ENCODE measurements around the gene F12. TPM values are rescaled to one million over a fixed set of nuclear protein-coding genes. Genes with fewer than 3 reads are reported as not detected.
A peak's percentile ranks its signal among the peaks of the same experiment; 100 is the strongest.

The F12 gene
- polyA plus RNA-seq, 3 donors = 1.4 to 5.5 (median 1.5) TPM

DNA sequence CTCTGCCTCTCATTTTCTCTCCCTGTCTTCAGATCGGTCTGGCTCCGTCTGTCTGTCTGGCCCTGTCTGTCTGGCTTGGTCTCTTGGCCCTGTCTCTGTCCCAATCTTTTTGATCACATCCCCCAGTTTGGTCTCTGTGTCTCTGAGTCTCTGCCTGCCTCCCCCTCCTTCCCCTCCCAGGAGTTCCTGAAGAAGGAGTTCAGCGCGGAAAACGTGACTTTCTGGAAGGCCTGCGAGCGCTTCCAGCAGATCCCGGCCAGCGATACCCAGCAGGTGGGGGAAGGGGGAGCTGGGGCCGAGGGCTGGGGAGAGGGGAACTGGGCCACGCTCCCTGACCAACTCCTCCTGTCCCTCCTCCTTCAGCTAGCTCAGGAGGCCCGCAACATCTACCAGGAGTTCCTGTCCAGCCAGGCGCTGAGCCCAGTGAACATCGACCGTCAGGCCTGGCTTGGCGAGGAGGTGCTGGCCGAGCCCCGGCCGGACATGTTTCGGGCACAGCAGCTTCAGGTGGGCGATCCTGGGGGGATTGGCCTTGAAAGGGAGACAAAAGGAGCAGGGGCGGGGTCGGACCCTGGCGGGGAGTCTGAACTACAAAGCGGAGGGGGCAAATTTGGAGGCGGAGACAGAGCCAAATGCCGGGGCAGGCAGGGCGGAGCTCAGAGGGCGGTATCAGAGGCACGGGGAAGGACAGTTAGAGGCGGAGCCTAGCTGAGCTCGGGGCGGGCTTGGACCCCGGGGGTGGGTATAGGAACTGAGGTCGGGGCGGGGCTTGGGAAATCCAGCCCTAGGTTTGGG, 42.6 kb downstream of the F12 start:
- intact Hi-C loops (cut with micrococcal nuclease) = no loop called here
- DNase-seq = no peak
- peaks cover 98% of the 10 kb centered on the region for H4K20me1 ChIP-seq (ENCODE audit: insufficient read depth, low read length)
- H3K4me3 Mint-ChIP-seq = peak overlapping the region in 1 of 2 donors; percentile 48
- H3K9me3 Mint-ChIP-seq = peaks cover 0 to 4% (median 0%) of the 10 kb centered on the region in 7 donors
- TF ChIP-seq, protein P1, sequence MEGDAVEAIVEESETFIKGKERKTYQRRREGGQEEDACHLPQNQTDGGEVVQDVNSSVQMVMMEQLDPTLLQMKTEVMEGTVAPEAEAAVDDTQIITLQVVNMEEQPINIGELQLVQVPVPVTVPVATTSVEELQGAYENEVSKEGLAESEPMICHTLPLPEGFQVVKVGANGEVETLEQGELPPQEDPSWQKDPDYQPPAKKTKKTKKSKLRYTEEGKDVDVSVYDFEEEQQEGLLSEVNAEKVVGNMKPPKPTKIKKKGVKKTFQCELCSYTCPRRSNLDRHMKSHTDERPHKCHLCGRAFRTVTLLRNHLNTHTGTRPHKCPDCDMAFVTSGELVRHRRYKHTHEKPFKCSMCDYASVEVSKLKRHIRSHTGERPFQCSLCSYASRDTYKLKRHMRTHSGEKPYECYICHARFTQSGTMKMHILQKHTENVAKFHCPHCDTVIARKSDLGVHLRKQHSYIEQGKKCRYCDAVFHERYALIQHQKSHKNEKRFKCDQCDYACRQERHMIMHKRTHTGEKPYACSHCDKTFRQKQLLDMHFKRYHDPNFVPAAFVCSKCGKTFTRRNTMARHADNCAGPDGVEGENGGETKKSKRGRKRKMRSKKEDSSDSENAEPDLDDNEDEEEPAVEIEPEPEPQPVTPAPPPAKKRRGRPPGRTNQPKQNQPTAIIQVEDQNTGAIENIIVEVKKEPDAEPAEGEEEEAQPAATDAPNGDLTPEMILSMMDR (IDR thresholded peaks at IDR 0.05) = no peak
- no peaks in the 10 kb centered on the region for H3K27me3 ChIP-seq (ENCODE audit: control insufficient read depth in 2 of 2, insufficient read depth in 2 of 2, low read length in 2 of 2)
- WGBS (ENCODE audit: insufficient coverage) = 95% methylated on average over 19 of the region's 36 CpGs
- H3K27me3 Mint-ChIP-seq (ENCODE audit: low read depth in 3 of 3) = peaks cover 0 to 3% (median 2%) of the 10 kb centered on the region in 3 donors
- peaks cover 44 to 72% of the 10 kb centered on the region in 2 donors for H3K36me3 Mint-ChIP-seq
- peaks cover 47% of the 10 kb centered on the region for H3K79me2 ChIP-seq (ENCODE audit: insufficient read depth, low read length)
- no peak overlapping the region for H3K27ac ChIP-seq (ENCODE audit: low read depth in 1 of 2, low read length in 2 of 2)
- peak overlapping the region in 3 of 7 donors; percentile 57 to 70 (median 59) for H3K27ac Mint-ChIP-seq
- peaks cover 67% of the 10 kb centered on the region for H3K4me1 Mint-ChIP-seq
- no peaks in the 10 kb centered on the region for H3K9me3 ChIP-seq (replicated peaks in 1 of 2; ENCODE audit: control insufficient read depth in 1 of 2, insufficient read depth in 1 of 2, low read length in 2 of 2)
- no peak overlapping the region for H3K4me3 ChIP-seq (replicated peaks in 1 of 3; ENCODE audit: low read depth in 2 of 3, low read length in 3 of 3)
- H3K4me1 ChIP-seq (ENCODE audit: control insufficient read depth in 1 of 2, insufficient read depth in 2 of 2, low read length in 2 of 2) = peaks cover 40 to 62% of the 10 kb centered on the region in 2 donors
- no peak overlapping the region for H2AFZ ChIP-seq (ENCODE audit: insufficient read depth, low read depth, low read length, poor library complexity, severe bottlenecking)
- no peak overlapping the region for H3K4me2 ChIP-seq (replicated peaks; ENCODE audit: extremely low read depth, low read length, poor library complexity, severe bottlenecking)
- no peak overlapping the region for H3K9ac ChIP-seq (ENCODE audit: insufficient read depth, low read length, poor library complexity, severe bottlenecking)
- H3K36me3 ChIP-seq (replicated peaks in 1 of 2; ENCODE audit: control insufficient read depth in 1 of 2, insufficient read depth in 2 of 2, low read length in 2 of 2) = peaks cover 61 to 70% of the 10 kb centered on the region in 2 donors

- no peak overlapping the region for H3K27ac ChIP-seq (ENCODE audit: low read depth in 1 of 2, low read length in 2 of 2)
- H3K36me3 ChIP-seq (replicated peaks in 1 of 2; ENCODE audit: control insufficient read depth in 1 of 2, insufficient read depth in 2 of 2, low read length in 2 of 2) = peaks cover 54 to 62% of the 10 kb centered on the region in 2 donors
- H3K27me3 ChIP-seq (ENCODE audit: control insufficient read depth in 2 of 2, insufficient read depth in 2 of 2, low read length in 2 of 2) = no peaks in the 10 kb centered on the region
- H2AFZ ChIP-seq (ENCODE audit: insufficient read depth, low read depth, low read length, poor library complexity, severe bottlenecking) = no peak overlapping the region
- H3K9ac ChIP-seq (ENCODE audit: insufficient read depth, low read length, poor library complexity, severe bottlenecking) = no peak overlapping the region
- no peaks in the 10 kb centered on the region for H3K9me3 ChIP-seq (replicated peaks in 1 of 2; ENCODE audit: control insufficient read depth in 1 of 2, insufficient read depth in 1 of 2, low read length in 2 of 2)
- no peak overlapping the region for H3K4me3 ChIP-seq (replicated peaks in 1 of 3; ENCODE audit: low read depth in 2 of 3, low read length in 3 of 3)
- Mint-ChIP-seq H3K4me3 (no peak overlapping the region), H3K27ac (peak overlapping the region in 4 of 7 donors; percentile 13 to 70 (median 30)), H3K27me3 (ENCODE audit: low read depth in 3 of 3) (peaks cover 0 to 3% (median 2%) of the 10 kb centered on the region in 3 donors), H3K4me1 (peaks cover 67% of the 10 kb centered on the region), H3K9me3 (peaks cover 0 to 2% (median 0%) of the 10 kb centered on the region in 7 donors), H3K36me3 (peaks cover 40 to 65% of the 10 kb centered on the region in 2 donors)
- TF ChIP-seq, protein P1 (IDR thresholded peaks at IDR 0.05) = no peak
- no peak overlapping the region for H3K4me2 ChIP-seq (replicated peaks; ENCODE audit: extremely low read depth, low read length, poor library complexity, severe bottlenecking)
- 98% methylated on average over 7 of the region's 14 CpGs for WGBS (ENCODE audit: insufficient coverage)
- peaks cover 52% of the 10 kb centered on the region for H3K79me2 ChIP-seq (ENCODE audit: insufficient read depth, low read length)
- no peak for DNase-seq
- intact Hi-C loops (cut with micrococcal nuclease) = no loop called here
- H3K4me1 ChIP-seq (ENCODE audit: control insufficient read depth in 1 of 2, insufficient read depth in 2 of 2, low read length in 2 of 2) = peaks cover 40 to 62% of the 10 kb centered on the region in 2 donors
- peaks cover 98% of the 10 kb centered on the region for H4K20me1 ChIP-seq (ENCODE audit: insufficient read depth, low read length)
These were observed 43.4 kb downstream of the F12 start for GRCh38 chr5:177365845-177366527.
